SJCRH30 (cell line): ENCODE measurements around the gene PPP1R8. TPM values are rescaled to one million over a fixed set of nuclear protein-coding genes. Genes with fewer than 3 reads are reported as not detected.

Experiments
- DNase-seq, 2 experiments: peaks; one replicate each; pipeline ENCODE4 v3.0.0-alpha.2; 2015 to 2020
- H3K27ac ChIP-seq: fragments of 250-450 bp; sonication (Bioruptor Pico); 2 replicates; pipeline ENCODE4 v1.5.1; 2020; ENCODE audit warnings: mild to moderate bottlenecking, moderate library complexity
- H3K27me3 ChIP-seq: fragments of 250-450 bp; sonication (Bioruptor Pico); 2 replicates; pipeline ENCODE4 v1.5.1; 2020; ENCODE audit warnings: mild to moderate bottlenecking, moderate library complexity
- H3K36me3 ChIP-seq: fragments of 250-450 bp; sonication (Bioruptor Pico); 2 replicates; pipeline ENCODE4 v1.5.1; 2020; ENCODE audit warnings: mild to moderate bottlenecking, moderate library complexity
- H3K4me1 ChIP-seq: fragments of 250-450 bp; sonication (Bioruptor Pico); 2 replicates; pipeline ENCODE4 v1.5.1; 2020; ENCODE audit warnings: mild to moderate bottlenecking, moderate library complexity
- H3K4me3 ChIP-seq: fragments of 250-450 bp; sonication (Bioruptor Pico); 2 replicates; pipeline ENCODE4 v1.5.1; 2020; ENCODE audit warnings: mild to moderate bottlenecking, moderate library complexity
- H3K9me3 ChIP-seq: fragments of 250-450 bp; sonication (Bioruptor Pico); replicated peaks from 2 replicates; pipeline ENCODE4 v1.5.1; 2020; ENCODE audit warnings: mild to moderate bottlenecking, moderate library complexity
- total RNA-seq: library from RNA; depleted of rRNA; stranded (reverse); fragments of >200 nt; shearing (Covaris generic); gene quantifications from 2 replicates; pipeline ENCODE4 v1.2.3, GENCODE V29; 2014

The PPP1R8 gene
- total RNA-seq, 1 experiment from 2014 or later, result 84.5 TPM

- Histone ChIP-seq H3K27me3 (no peaks in the 10 kb centered on the region), H3K4me3 (peak overlapping the region; percentile 50), H3K27ac (no peak overlapping the region), H3K36me3 (no peaks in the 10 kb centered on the region), H3K4me1 (peaks cover 20% of the 10 kb centered on the region), H3K9me3 (no peaks in the 10 kb centered on the region)
- no peak for DNase-seq
Observed at GRCh38 chr1:27872802-27873551, 42.4 kb downstream of the PPP1R8 start.

GRCh38 chr1:27873671-27874384, 43.2 kb downstream of the PPP1R8 start:
- DNase-seq, result peak in 1 of 2 experiments; percentile 51
- Histone ChIP-seq H3K27ac (peak overlapping the region; percentile 85; the same call in 1 of the 2 replicates), H3K9me3 (no peaks in the 10 kb centered on the region), H3K4me3 (no peak overlapping the region), H3K36me3 (no peaks in the 10 kb centered on the region), H3K27me3 (no peaks in the 10 kb centered on the region), H3K4me1 (peaks cover 20% of the 10 kb centered on the region)

- DNase-seq, result no peak
Observed at GRCh38 chr1:27876341-27877114, 45.9 kb downstream of the PPP1R8 start.

GRCh38 chr1:27877115-27877416, 46.5 kb downstream of the PPP1R8 start:
- Histone ChIP-seq H3K27me3 (no peaks in the 10 kb centered on the region), H3K36me3 (no peaks in the 10 kb centered on the region), H3K9me3 (no peaks in the 10 kb centered on the region), H3K4me1 (peaks cover 26% of the 10 kb centered on the region), H3K4me3 (no peak overlapping the region), H3K27ac (no peak overlapping the region)
- no peak for DNase-seq

More at GRCh38 chr1:27876341-27877114, 45.9 kb downstream of the PPP1R8 start:
- no peak overlapping the region for H3K4me3 ChIP-seq
- no peaks in the 10 kb centered on the region for H3K9me3 ChIP-seq
- H3K36me3 ChIP-seq, result no peaks in the 10 kb centered on the region
- peaks cover 26% of the 10 kb centered on the region for H3K4me1 ChIP-seq
- H3K27ac ChIP-seq, result peak overlapping the region; percentile 85
- H3K27me3 ChIP-seq, result no peaks in the 10 kb centered on the region

GRCh38 chr1:27878039-27878438, 47.5 kb downstream of the PPP1R8 start:
- H3K9me3 ChIP-seq, result no peaks in the 10 kb centered on the region
- DNase-seq, result no peak
- no peaks in the 10 kb centered on the region for H3K36me3 ChIP-seq
- H3K27me3 ChIP-seq, result no peaks in the 10 kb centered on the region
- peak overlapping the region; percentile 88; the same call in 1 of the 2 replicates for H3K27ac ChIP-seq
- no peak overlapping the region for H3K4me3 ChIP-seq
- peaks cover 26% of the 10 kb centered on the region for H3K4me1 ChIP-seq

GRCh38 chr1:27878787-27879335, 48.3 kb downstream of the PPP1R8 start:
- H3K9me3 ChIP-seq, result no peaks in the 10 kb centered on the region
- H3K27ac ChIP-seq, result peak overlapping the region; percentile 88
- peaks cover 26% of the 10 kb centered on the region for H3K4me1 ChIP-seq
- DNase-seq, result peak; percentile 92 to 97
- H3K36me3 ChIP-seq, result no peaks in the 10 kb centered on the region
- H3K4me3 ChIP-seq, result peak overlapping the region; percentile 35
- no peaks in the 10 kb centered on the region for H3K27me3 ChIP-seq

GRCh38 chr1:27879374-27880082, 48.9 kb downstream of the PPP1R8 start:
- Histone ChIP-seq H3K4me3 (peak overlapping the region; percentile 35), H3K9me3 (no peaks in the 10 kb centered on the region), H3K27me3 (no peaks in the 10 kb centered on the region), H3K4me1 (peaks cover 32% of the 10 kb centered on the region), H3K36me3 (no peaks in the 10 kb centered on the region), H3K27ac (peak overlapping the region; percentile 88)
- DNase-seq, result peak; percentile 75 to 79

GRCh38 chr1:27882543-27882903, 51.9 kb downstream of the PPP1R8 start:
- no peak for DNase-seq
- H3K27me3 ChIP-seq, result no peaks in the 10 kb centered on the region

GRCh38 chr1:27883536-27883935, 53.0 kb downstream of the PPP1R8 start:
- no peak overlapping the region for H3K27ac ChIP-seq
- H3K4me1 ChIP-seq, result peaks cover 42% of the 10 kb centered on the region
- H3K27me3 ChIP-seq, result no peaks in the 10 kb centered on the region
- no peaks in the 10 kb centered on the region for H3K36me3 ChIP-seq
- H3K9me3 ChIP-seq, result no peaks in the 10 kb centered on the region
- no peak for DNase-seq
- no peak overlapping the region for H3K4me3 ChIP-seq

More at GRCh38 chr1:27882543-27882903, 51.9 kb downstream of the PPP1R8 start:
- no peaks in the 10 kb centered on the region for H3K36me3 ChIP-seq
- H3K4me1 ChIP-seq, result peaks cover 44% of the 10 kb centered on the region
- H3K9me3 ChIP-seq, result no peaks in the 10 kb centered on the region
- H3K4me3 ChIP-seq, result no peak overlapping the region
- no peak overlapping the region for H3K27ac ChIP-seq

GRCh38 chr1:27884006-27884954, 53.7 kb downstream of the PPP1R8 start:
- Histone ChIP-seq H3K36me3 (peaks cover 2% of the 10 kb centered on the region), H3K4me3 (no peak overlapping the region), H3K27ac (no peak overlapping the region), H3K27me3 (no peaks in the 10 kb centered on the region), H3K9me3 (no peaks in the 10 kb centered on the region), H3K4me1 (peaks cover 39% of the 10 kb centered on the region)
- peak in 1 of 2 experiments; percentile 44 for DNase-seq

- no peak overlapping the region for H3K27ac ChIP-seq
- no peak for DNase-seq
- H3K4me1 ChIP-seq, result peaks cover 30% of the 10 kb centered on the region
- H3K9me3 ChIP-seq, result no peaks in the 10 kb centered on the region
- H3K4me3 ChIP-seq, result no peak overlapping the region
- no peaks in the 10 kb centered on the region for H3K27me3 ChIP-seq
- peaks cover 4% of the 10 kb centered on the region for H3K36me3 ChIP-seq
Observed at GRCh38 chr1:27885114-27885528, 54.5 kb downstream of the PPP1R8 start.

GRCh38 chr1:27885621-27886352, 55.2 kb downstream of the PPP1R8 start:
- DNase-seq, result peak in 1 of 2 experiments; percentile 51
- peaks cover 28% of the 10 kb centered on the region for H3K4me1 ChIP-seq
- no peaks in the 10 kb centered on the region for H3K27me3 ChIP-seq
- peaks cover 7% of the 10 kb centered on the region for H3K36me3 ChIP-seq
- H3K27ac ChIP-seq, result no peak overlapping the region
- H3K9me3 ChIP-seq, result no peaks in the 10 kb centered on the region
- H3K4me3 ChIP-seq, result no peak overlapping the region

GRCh38 chr1:27886353-27886679, 55.7 kb downstream of the PPP1R8 start:
- Histone ChIP-seq H3K36me3 (peaks cover 9% of the 10 kb centered on the region), H3K9me3 (no peaks in the 10 kb centered on the region), H3K4me1 (peaks cover 28% of the 10 kb centered on the region), H3K4me3 (no peak overlapping the region), H3K27ac (no peak overlapping the region), H3K27me3 (no peaks in the 10 kb centered on the region)
- peak in 1 of 2 experiments; percentile 43 for DNase-seq
